ENCODE data around the gene NKX1-1. TPM values are rescaled to one million over a fixed set of nuclear protein-coding genes. Genes with fewer than 3 reads are reported as not detected.

NKX1-1 gene
- total and polyA plus RNA-seq, 2 experiments from 2014 or later, result not detected

GRCh38 chr4:1378559-1379231, 27.5 kb downstream of the NKX1-1 start:
- Histone ChIP-seq H2AFZ (no peak overlapping the region), H4K20me1 (replicated peaks; ENCODE audit: insufficient read depth) (no peaks in the 10 kb centered on the region), H3K27ac (ENCODE audit: low read depth) (no peak overlapping the region), H3K4me3 (no peak overlapping the region), H3K4me1 (ENCODE audit: insufficient read depth) (no peaks in the 10 kb centered on the region), H3K4me2 (no peak overlapping the region), H3K79me2 (replicated peaks; ENCODE audit: insufficient read depth) (no peaks in the 10 kb centered on the region), H3F3A (replicated peaks; ENCODE audit: low read depth) (no peaks in the 10 kb centered on the region), H3K27me3 (ENCODE audit: insufficient read depth) (no peaks in the 10 kb centered on the region), H3K9me2 (ENCODE audit: insufficient read depth) (no peaks in the 10 kb centered on the region), H3K36me3 (ENCODE audit: insufficient read depth) (no peaks in the 10 kb centered on the region)
- no peaks in the 10 kb centered on the region for H3K4me1 Mint-ChIP-seq
- no peak overlapping the region for H3K4me3 Mint-ChIP-seq
- H3K9me3 Mint-ChIP-seq, result no peaks in the 10 kb centered on the region
- H3K27me3 Mint-ChIP-seq (ENCODE audit: insufficient read depth, low read depth, poor library complexity), result peaks cover 2% of the 10 kb centered on the region
- no peak overlapping the region for H3K27ac Mint-ChIP-seq
- no peak for DNase-seq (ENCODE audit: low spot score)
- no peak for TF ChIP-seq NANOG (IDR thresholded peaks at IDR 0.05; ENCODE audit: borderline replicate concordance)
- no peak for TF ChIP-seq EZH2phosphoT487 (IDR thresholded peaks at IDR 0.05; ENCODE audit: unreplicated experiment)
- TF ChIP-seq ETS1 (IDR thresholded peaks at IDR 0.05), result no peak
- TF ChIP-seq JUNB (IDR thresholded peaks at IDR 0.05; ENCODE audit: unreplicated experiment), result no peak
- no peak for TF ChIP-seq CTCF (conservative IDR thresholded peaks at IDR 0.05; ENCODE audit: low read depth in 2 of 2)
- no peak for TF ChIP-seq ZNF114 (CRISPR knock-in tag; IDR thresholded peaks at IDR 0.05)
- TF ChIP-seq CREB1 (CRISPR knock-in tag; IDR thresholded peaks at IDR 0.05; ENCODE audit: low read depth), result no peak
- no peak for TF ChIP-seq ZNF331 (CRISPR knock-in tag; IDR thresholded peaks at IDR 0.05; ENCODE audit: low read depth)
- TF ChIP-seq STAT1 (IDR thresholded peaks at IDR 0.05; ENCODE audit: unreplicated experiment), result no peak
- TF ChIP-seq ZNF462 (CRISPR knock-in tag; IDR thresholded peaks at IDR 0.05), result no peak
- no peak for TF ChIP-seq EZH2 (IDR thresholded peaks at IDR 0.05; ENCODE audit: low read depth, unreplicated experiment)
- TF ChIP-seq REST (IDR thresholded peaks at IDR 0.05; ENCODE audit: unreplicated experiment), result no peak
- no peak for TF ChIP-seq POLR2AphosphoS5 (IDR thresholded peaks at IDR 0.05; ENCODE audit: low read depth)
- no peak for ATAC-seq
- no peaks in the 10 kb centered on the region for H3K36me3 Mint-ChIP-seq (ENCODE audit: low read depth)
